Epidermal melanocyte (primary cell): ENCODE data around the gene SMLR1.
A peak's percentile ranks its signal among the peaks of the same experiment; 100 is the strongest.

ENCODE experiments used
- DNase-seq: peaks from one replicate; pipeline ENCODE4 v3.0.0; 2011; ENCODE audit warnings: low spot score; ENCODE audit not compliant: insufficient read length

SMLR1 gene

GRCh38 chr6:130849594-130849993, 22.4 kb downstream of the SMLR1 start:
- no peak for DNase-seq

- no peak for DNase-seq
These were observed 23.8 kb downstream of the SMLR1 start for GRCh38 chr6:130851026-130851425.

- no peak for DNase-seq
These were observed 25.8 kb downstream of the SMLR1 start for GRCh38 chr6:130852844-130853554.

GRCh38 chr6:130853555-130854183, 26.5 kb downstream of the SMLR1 start:
- no peak for DNase-seq

GRCh38 chr6:130858054-130858453, 30.8 kb downstream of the SMLR1 start:
- no peak for DNase-seq

GRCh38 chr6:130858498-130859160, 31.4 kb downstream of the SMLR1 start:
- no peak for DNase-seq

GRCh38 chr6:130859161-130859867, 32.1 kb downstream of the SMLR1 start:
- DNase-seq = no peak

- no peak for DNase-seq
These were observed 35.2 kb downstream of the SMLR1 start for GRCh38 chr6:130862370-130862769.

GRCh38 chr6:130863415-130864230, 36.4 kb downstream of the SMLR1 start:
- DNase-seq = no peak

- DNase-seq = no peak
These were observed 37.1 kb downstream of the SMLR1 start for GRCh38 chr6:130864344-130864743.

- no peak for DNase-seq
These were observed 38.6 kb downstream of the SMLR1 start for GRCh38 chr6:130865793-130866192.

GRCh38 chr6:130869681-130870080, 42.5 kb downstream of the SMLR1 start:
- no peak for DNase-seq

GRCh38 chr6:130870179-130870880, 43.1 kb downstream of the SMLR1 start:
- DNase-seq = no peak

GRCh38 chr6:130872250-130873095, 45.3 kb downstream of the SMLR1 start:
- DNase-seq = no peak

GRCh38 chr6:130873746-130874145, 46.5 kb downstream of the SMLR1 start:
- DNase-seq = no peak

- no peak for DNase-seq
These were observed 52.6 kb downstream of the SMLR1 start for GRCh38 chr6:130879826-130880225.

- no peak for DNase-seq
These were observed 55.2 kb downstream of the SMLR1 start for GRCh38 chr6:130882370-130882769.

GRCh38 chr6:130885392-130886192, 58.4 kb downstream of the SMLR1 start:
- peak; percentile 19 for DNase-seq
